GM21786 (cell line): Measurements from ENCODE around the gene SMG1.
"Not testable (repeated sequence)": the region's sequence is repeated elsewhere in the genome, so short reads cannot be mapped to it uniquely, and the experiment has no call there.

Source experiments
- ATAC-seq: cut with Tn5 transposase; IDR thresholded peaks from one replicate; pipeline ENCODE4 v1.9.1; 2021; ENCODE audit not compliant: unreplicated experiment

Gene SMG1

DNA sequence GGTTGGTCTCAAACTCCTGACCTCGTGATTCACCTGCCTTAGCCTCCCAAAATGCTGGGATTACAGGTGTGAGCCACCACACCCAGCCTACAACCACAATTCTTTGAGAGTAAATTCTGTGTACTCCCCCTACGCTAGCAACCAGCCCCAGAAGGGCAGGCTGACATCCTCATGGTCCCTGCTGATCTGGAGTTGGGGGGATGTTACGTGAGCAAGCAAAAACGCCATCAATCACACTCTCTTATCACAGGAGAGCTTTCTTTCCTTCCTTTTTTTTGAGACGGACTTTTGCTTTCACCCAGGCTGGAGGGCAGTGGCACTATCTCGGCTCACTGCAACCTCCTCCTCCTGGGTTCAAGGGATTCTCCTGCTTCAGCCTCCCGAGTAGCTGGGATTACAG is 154.0 kb downstream of the SMG1 start:
- ATAC-seq, result not testable (repeated sequence)

- ATAC-seq, result not testable (repeated sequence)
Observed at GRCh38 chr16:18770336-18770962, 155.8 kb downstream of the SMG1 start.

DNA sequence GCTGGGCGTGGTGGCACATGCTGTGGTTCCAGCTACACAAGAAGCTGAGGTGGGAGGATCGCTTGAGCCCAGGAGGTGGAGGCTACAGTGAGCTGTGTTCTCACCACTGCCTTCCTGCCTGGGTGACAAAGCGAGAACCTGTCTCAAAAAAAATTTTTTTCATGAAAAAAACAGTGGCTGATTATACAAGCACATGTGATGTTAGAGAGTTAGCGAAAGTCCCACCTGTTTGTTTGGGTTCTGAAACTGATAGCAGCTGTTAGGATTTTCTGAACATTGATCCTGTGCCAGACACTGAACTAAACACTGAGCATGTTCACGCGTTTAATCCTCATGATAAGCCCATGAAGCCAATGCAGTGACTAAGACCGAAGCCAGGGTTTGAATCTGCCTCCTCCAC is 159.0 kb downstream of the SMG1 start:
- peak; percentile 68 for ATAC-seq

- peak; percentile 61 for ATAC-seq
Observed at GRCh38 chr16:18762713-18763112, 163.5 kb downstream of the SMG1 start.

- peak; percentile 47 for ATAC-seq
Observed at GRCh38 chr16:18759598-18760520, 166.3 kb downstream of the SMG1 start.

DNA sequence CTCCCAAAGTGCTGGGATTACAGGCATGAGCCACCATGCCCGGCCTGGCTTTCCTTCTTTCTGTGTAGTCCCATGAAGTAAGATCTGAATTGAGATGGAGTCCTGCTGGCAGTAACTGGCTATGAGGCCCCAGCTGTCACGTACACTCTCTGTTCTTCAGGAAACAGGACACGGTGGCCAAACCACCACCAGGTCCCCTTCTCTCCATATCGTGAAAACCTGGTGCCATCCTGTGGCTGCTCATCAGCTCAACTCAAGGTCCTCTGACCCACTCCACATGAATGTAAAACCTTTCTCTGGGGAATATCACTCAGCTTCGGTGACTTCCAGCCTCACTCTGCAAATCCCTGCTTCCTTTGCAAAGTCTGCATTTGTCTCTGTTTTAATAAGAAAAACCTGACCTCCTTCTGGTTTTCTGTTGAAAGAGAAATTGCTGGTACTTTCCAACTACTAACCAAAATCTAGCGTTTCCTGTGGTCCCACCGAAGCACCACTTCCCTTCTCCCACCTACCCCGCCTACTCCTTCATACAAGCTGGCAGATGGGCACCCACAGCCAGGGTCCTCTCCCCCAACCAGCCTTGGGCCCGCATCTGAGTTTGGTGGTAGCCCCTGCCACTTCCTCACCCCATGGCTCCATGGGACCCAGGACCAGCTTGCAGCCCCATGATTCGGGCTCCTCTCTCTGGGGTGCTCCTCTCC is 168.1 kb downstream of the SMG1 start:
- peak; percentile 45 for ATAC-seq

- ATAC-seq, result not testable (repeated sequence)
Observed at GRCh38 chr16:18756639-18757038, 169.6 kb downstream of the SMG1 start.
